Ovary (tissue), 10 donors: ENCODE measurements around the gene SCARF2. TPM values are rescaled to one million over a fixed set of nuclear protein-coding genes. Genes with fewer than 3 reads are reported as not detected.
"Not testable (repeated sequence)": the region's sequence is repeated elsewhere in the genome, so short reads cannot be mapped to it uniquely, and the experiment has no call there.

ENCODE experiments used
- DNase-seq, 5 donors: peaks; one replicate each; pipeline ENCODE4 v3.0.0-alpha.2; 2019 to 2020
- H3K27ac ChIP-seq, 2 donors: fragments of 200-600 bp; one replicate each; pipeline versions ENCODE4 v1.5.1 to v1.8.0; 2019 to 2022
- H3K27me3 ChIP-seq: fragments of 200-600 bp; one replicate; pipeline ENCODE4 v1.8.0; 2022
- H3K36me3 ChIP-seq: fragments of 200-600 bp; sonication (generic); one replicate; pipeline ENCODE4 v1.5.1; 2019
- H3K4me1 ChIP-seq: one replicate; pipeline ENCODE4 v1.8.1; 2013; ENCODE audit warnings: mild to moderate bottlenecking, moderate library complexity; ENCODE audit not compliant: insufficient read depth
- H3K4me3 ChIP-seq: fragments of 200-600 bp; sonication (generic); one replicate; pipeline ENCODE4 v1.5.1; 2017
- H3K9me3 ChIP-seq, 2 donors: fragments of 200-600 bp in 1 of 2; sonication (generic) in 1 of 2; one replicate each; pipeline versions ENCODE4 v1.5.1 to v1.8.1; 2013 to 2019; ENCODE audit warnings: mild to moderate bottlenecking in 1 of 2, moderate library complexity in 1 of 2
- CTCF ChIP-seq, 3 donors: fragments of 450-650 bp in 2 of 3; fragments of 200-600 bp in 1 of 3; IDR thresholded peaks; one replicate each; pipeline versions ENCODE4 v1.5.1 to v1.8.0; 2016 to 2022; ENCODE audit warnings: antibody characterized with exemption in 3 of 3, mild to moderate bottlenecking in 1 of 3
- EP300 ChIP-seq: sonication (generic); formaldehyde crosslinking; IDR thresholded peaks from one replicate; pipeline ENCODE4 v1.6.1; 2017; ENCODE audit warnings: antibody characterized with exemption
- POLR2A ChIP-seq: fragments of 450-650 bp; IDR thresholded peaks from one replicate; pipeline ENCODE4 v1.6.1; 2017; ENCODE audit warnings: antibody characterized with exemption, mild to moderate bottlenecking, moderate library complexity
- WGBS, 3 donors: extraction: QIAGEN DNeasy Blood & Tissue Kit in 1 of 3; methylation state at CpG; one replicate each; pipeline versions ENCODE4 v1.1.5 to v1.1.7; 2013 to 2017; 5-methylcytosine and 5-hydroxymethylcytosine counted together
- intact Hi-C, 4 donors: fragments of 100-400 bp; cut with DNase I; formaldehyde crosslinking; loops; one replicate each; pipeline versions ENCODE4 v1.11.0 to v1.15.1; 2022 to 2023
- long read RNA-seq, 3 donors: library from polyadenylated mRNA in 2 of 3; unstranded in 2 of 3; transcript quantifications; one replicate each; pipeline ENCODE4 v2.0.0 and lab custom pipeline, GENCODE V29; 2021 to 2026
- polyA plus RNA-seq, 2 donors: library from polyadenylated mRNA; stranded (reverse); fragments of 200-250 nt in 1 of 2; fragments of 350-450 nt in 1 of 2; fragmentation: Illumina TruSeq in 1 of 2; extraction: RNeasy Lipid Tissue Mini Kit (QIAGEN cat#74804) in 1 of 2; gene quantifications; one replicate each; pipeline ENCODE4 v1.2.3, GENCODE V29; 2013 to 2014
- total RNA-seq, 7 donors: library from RNA; depleted of rRNA in 2 of 7; stranded (reverse); fragments of >200 nt in 2 of 7; fragmentation: NEBNext Ultra II Directional in 3 of 7; extraction: Animal tissue kit (Norgen Biotek cat#: 25700) in 3 of 7; gene quantifications; one replicate each; pipeline versions ENCODE4 v1.1.0 to v1.2.4, GENCODE V29; 2016 to 2023
- donor health status: DM: no; HTN: no; CAD: no; lungs with moderate emphysema.
- donor health status: DM: no; HTN: no; CAD: no.
- donor health status: Bipolar disorder and iron deficiency.
- donor health status: DM: yes; HTN: yes; CAD: no.
- donor health status: DM: no; HTN: no; CAD: no.
- donor health status: DM: yes; HTN: yes; CAD: no.

Gene SCARF2
- 10 to 100 TPM; 16.5 to 44.6 (median 30.0) TPM for total RNA-seq
- polyA plus RNA-seq = 10 to 100 TPM in 1 of 2 donors, 1 to 10 TPM in 1; 2.1 to 14.1 TPM
- long read RNA-seq, donor 1, partial matches to known transcripts = 1 of 10 reads
- long read RNA-seq, donor 1, other reads (novel, unspliced or antisense) = 9 of 10 reads
- long read RNA-seq, donor 2, partial matches to known transcripts = 0 of 4 reads
- long read RNA-seq, donor 2, other reads (novel, unspliced or antisense) = 0 of 4 reads
- long read RNA-seq, donor 3, transcript SCARF2-203 (11 exons, 3,248 nt) = minor isoform, 22 of 168 reads
- long read RNA-seq, donor 3, transcript SCARF2-202 (11 exons, 3,232 nt) = major isoform, 36 of 168 reads
- long read RNA-seq, donor 3, partial matches to known transcripts = 45 of 168 reads
- long read RNA-seq, donor 3, other reads (novel, unspliced or antisense) = 62 of 168 reads

- H3K9me3 ChIP-seq = no peaks in the 10 kb centered on the region
- peak within 1 kb of the TSS; percentile 81 for H3K4me3 ChIP-seq
- DNase-seq = peak; percentile 78 to 89 (median 81)
- intact Hi-C loops = loop anchor here in 1 of 4 donors (2.0 kb wide), 1 partner anchor 17 kb away; no protein-coding TSS in a partner anchor
- H3K27me3 ChIP-seq = no peaks in the 10 kb centered on the region
- H3K36me3 ChIP-seq = no peaks in the 10 kb centered on the region
- TF ChIP-seq POLR2A = peak; percentile 13
- no peak for TF ChIP-seq EP300
- H3K4me1 ChIP-seq = peaks cover 15% of the 10 kb centered on the region
- 0 to 1% (median 1%) methylated on average over 28 to 95 of the region's 95 CpGs for WGBS, 3 donors
- H3K27ac ChIP-seq = peak within 1 kb of the TSS; percentile 91 to 93
Observed at GRCh38 chr22:20437613-20438426, at the start of gene SCARF2. Gene SCARF2 (minus strand): TSS chr22:20437825. CDS start chr22:20437754, 71 bp downstream.

- Histone ChIP-seq H3K27me3 (no peaks in the 10 kb centered on the region), H3K9me3 (no peaks in the 10 kb centered on the region), H3K36me3 (no peaks in the 10 kb centered on the region), H3K27ac (no peak overlapping the region), H3K4me3 (no peak overlapping the region), H3K4me1 (no peaks in the 10 kb centered on the region)
- WGBS, 3 donors = 63 to 85% (median 67%) methylated on average over 2 of the region's 2 CpGs
- intact Hi-C loops = no loop called here
- TF ChIP-seq EP300 (no peak), CTCF (IDR thresholded peaks at IDR 0.05) (no peak), POLR2A (no peak)
- DNase-seq = no peak
Observed at GRCh38 chr22:20486229-20486628, 48.6 kb upstream of the SCARF2 start.

GRCh38 chr22:20484948-20485683, 47.5 kb upstream of the SCARF2 start:
- TF ChIP-seq POLR2A = no peak
- TF ChIP-seq CTCF (IDR thresholded peaks at IDR 0.05) = no peak
- no peak for TF ChIP-seq EP300
- Histone ChIP-seq H3K27me3 (no peaks in the 10 kb centered on the region), H3K9me3 (no peaks in the 10 kb centered on the region), H3K36me3 (no peaks in the 10 kb centered on the region), H3K27ac (no peak overlapping the region), H3K4me3 (no peak overlapping the region), H3K4me1 (no peaks in the 10 kb centered on the region)
- intact Hi-C loops = no loop called here
- 92 to 94% (median 92%) methylated on average over 4 of the region's 4 CpGs for WGBS, 3 donors
- no peak for DNase-seq

- no peak for DNase-seq
- Histone ChIP-seq H3K27me3 (no peaks in the 10 kb centered on the region), H3K36me3 (no peaks in the 10 kb centered on the region), H3K9me3 (no peaks in the 10 kb centered on the region), H3K4me1 (no peaks in the 10 kb centered on the region), H3K4me3 (no peak overlapping the region), H3K27ac (no peak overlapping the region)
- TF ChIP-seq CTCF (IDR thresholded peaks at IDR 0.05) = no peak
- no peak for TF ChIP-seq EP300
- TF ChIP-seq POLR2A = no peak
- 94 to 98% (median 98%) methylated on average over 14 of the region's 14 CpGs for WGBS, 3 donors
- intact Hi-C loops = no loop called here
Observed at GRCh38 chr22:20483771-20484170, 46.1 kb upstream of the SCARF2 start.

- WGBS, 3 donors = 94 to 97% (median 97%) methylated on average over 7 of the region's 7 CpGs
- H3K9me3 ChIP-seq, intact Hi-C loops: not testable (repeated sequence)
Observed at GRCh38 chr22:20483143-20483506, 45.5 kb upstream of the SCARF2 start.

More at GRCh38 chr22:20483143-20483506, 45.5 kb upstream of the SCARF2 start:
- not testable (repeated sequence) for H3K27ac ChIP-seq, H3K36me3 ChIP-seq, H3K4me1 ChIP-seq, DNase-seq, H3K4me3 ChIP-seq, H3K27me3 ChIP-seq
